MG63 (cell line): ENCODE data around the gene BBS9. TPM values are rescaled to one million over a fixed set of nuclear protein-coding genes. Genes with fewer than 3 reads are reported as not detected.

Source experiments
- DNase-seq: peaks from one replicate; pipeline ENCODE4 v3.0.0-alpha.2; 2020
- H3K27me3 ChIP-seq: fragments of 250-450 bp; sonication (Bioruptor Pico); 2 replicates; pipeline ENCODE4 v1.5.1; 2020; ENCODE audit warnings: mild to moderate bottlenecking, moderate library complexity
- H3K36me3 ChIP-seq: fragments of 250-450 bp; sonication (Bioruptor Pico); 2 replicates; pipeline ENCODE4 v1.5.1; 2020; ENCODE audit warnings: mild to moderate bottlenecking, moderate library complexity
- H3K4me3 ChIP-seq: fragments of 250-450 bp; sonication (Bioruptor Pico); 2 replicates; pipeline ENCODE4 v1.5.1; 2020; ENCODE audit warnings: mild to moderate bottlenecking, moderate library complexity
- H3K9me3 ChIP-seq: fragments of 250-450 bp; sonication (Bioruptor Pico); 2 replicates; pipeline ENCODE4 v1.5.1; 2020; ENCODE audit warnings: mild to moderate bottlenecking, moderate library complexity
- total RNA-seq: library from RNA; depleted of rRNA; stranded (reverse); fragments of >200 nt; shearing (Covaris generic); gene quantifications from 2 replicates; pipeline ENCODE4 v1.2.3, GENCODE V29; 2014; ENCODE audit warnings: low replicate concordance

The BBS9 gene
- total RNA-seq, 1 experiment from 2014 or later, result 25.7 TPM

GRCh38 chr7:33418251-33418701 lies 288.9 kb downstream of the BBS9 start:
- no peak overlapping the region for H3K4me3 ChIP-seq
- H3K9me3 ChIP-seq, result no peaks in the 10 kb centered on the region
- H3K27me3 ChIP-seq, result no peaks in the 10 kb centered on the region
- no peak for DNase-seq
- H3K36me3 ChIP-seq, result no peaks in the 10 kb centered on the region

GRCh38 chr7:33420311-33420940 lies 291.1 kb downstream of the BBS9 start:
- Histone ChIP-seq H3K9me3 (no peaks in the 10 kb centered on the region), H3K4me3 (no peak overlapping the region), H3K36me3 (no peaks in the 10 kb centered on the region), H3K27me3 (no peaks in the 10 kb centered on the region)
- DNase-seq, result no peak

GRCh38 chr7:33421429-33421828 lies 292.1 kb downstream of the BBS9 start:
- Histone ChIP-seq H3K27me3 (no peaks in the 10 kb centered on the region), H3K9me3 (no peaks in the 10 kb centered on the region), H3K4me3 (no peak overlapping the region), H3K36me3 (no peaks in the 10 kb centered on the region)
- DNase-seq, result no peak

GRCh38 chr7:33422141-33422540 lies 292.8 kb downstream of the BBS9 start:
- no peak overlapping the region for H3K4me3 ChIP-seq
- no peaks in the 10 kb centered on the region for H3K36me3 ChIP-seq
- H3K27me3 ChIP-seq, result no peaks in the 10 kb centered on the region
- DNase-seq, result no peak
- H3K9me3 ChIP-seq, result no peaks in the 10 kb centered on the region

- Histone ChIP-seq H3K36me3 (no peaks in the 10 kb centered on the region), H3K9me3 (no peaks in the 10 kb centered on the region), H3K27me3 (no peaks in the 10 kb centered on the region), H3K4me3 (no peak overlapping the region)
- DNase-seq, result no peak
These were observed 293.7 kb downstream of the BBS9 start for GRCh38 chr7:33422825-33423645.

GRCh38 chr7:33423646-33424020 lies 294.3 kb downstream of the BBS9 start:
- DNase-seq, result no peak
- Histone ChIP-seq H3K4me3 (no peak overlapping the region), H3K9me3 (no peaks in the 10 kb centered on the region), H3K27me3 (no peaks in the 10 kb centered on the region), H3K36me3 (no peaks in the 10 kb centered on the region)

- Histone ChIP-seq H3K36me3 (no peaks in the 10 kb centered on the region), H3K4me3 (no peak overlapping the region), H3K27me3 (no peaks in the 10 kb centered on the region), H3K9me3 (no peaks in the 10 kb centered on the region)
- DNase-seq, result no peak
These were observed 296.0 kb downstream of the BBS9 start for GRCh38 chr7:33425395-33425794.

- no peak overlapping the region for H3K4me3 ChIP-seq
- no peaks in the 10 kb centered on the region for H3K27me3 ChIP-seq
- H3K9me3 ChIP-seq, result no peaks in the 10 kb centered on the region
- no peak for DNase-seq
- H3K36me3 ChIP-seq, result no peaks in the 10 kb centered on the region
These were observed 296.7 kb downstream of the BBS9 start for GRCh38 chr7:33425929-33426678.

GRCh38 chr7:33428415-33428814 lies 299.1 kb downstream of the BBS9 start:
- Histone ChIP-seq H3K36me3 (no peaks in the 10 kb centered on the region), H3K9me3 (no peaks in the 10 kb centered on the region), H3K27me3 (no peaks in the 10 kb centered on the region), H3K4me3 (no peak overlapping the region)
- no peak for DNase-seq

- no peak for DNase-seq
- H3K36me3 ChIP-seq, result no peaks in the 10 kb centered on the region
- no peaks in the 10 kb centered on the region for H3K9me3 ChIP-seq
- H3K27me3 ChIP-seq, result no peaks in the 10 kb centered on the region
- no peak overlapping the region for H3K4me3 ChIP-seq
These were observed 302.2 kb downstream of the BBS9 start for GRCh38 chr7:33431543-33431942.

- Histone ChIP-seq H3K4me3 (no peak overlapping the region), H3K27me3 (no peaks in the 10 kb centered on the region), H3K9me3 (no peaks in the 10 kb centered on the region), H3K36me3 (no peaks in the 10 kb centered on the region)
- DNase-seq, result no peak
These were observed 303.5 kb downstream of the BBS9 start for GRCh38 chr7:33432821-33433220.

GRCh38 chr7:33433357-33433756 lies 304.0 kb downstream of the BBS9 start:
- no peak overlapping the region for H3K4me3 ChIP-seq
- H3K27me3 ChIP-seq, result no peaks in the 10 kb centered on the region
- no peaks in the 10 kb centered on the region for H3K36me3 ChIP-seq
- H3K9me3 ChIP-seq, result no peaks in the 10 kb centered on the region
- no peak for DNase-seq

GRCh38 chr7:33444511-33444910 lies 315.1 kb downstream of the BBS9 start:
- no peak for DNase-seq
- no peaks in the 10 kb centered on the region for H3K27me3 ChIP-seq
- no peaks in the 10 kb centered on the region for H3K9me3 ChIP-seq
- H3K4me3 ChIP-seq, result no peak overlapping the region
- no peaks in the 10 kb centered on the region for H3K36me3 ChIP-seq

- H3K27me3 ChIP-seq, result no peaks in the 10 kb centered on the region
- no peak overlapping the region for H3K4me3 ChIP-seq
- no peaks in the 10 kb centered on the region for H3K36me3 ChIP-seq
- no peak for DNase-seq
- peaks cover 5% of the 10 kb centered on the region; the same call in 1 of the 2 replicates for H3K9me3 ChIP-seq
These were observed 317.2 kb downstream of the BBS9 start for GRCh38 chr7:33446551-33446950.

GRCh38 chr7:33448035-33448434 lies 318.7 kb downstream of the BBS9 start:
- H3K4me3 ChIP-seq, result no peak overlapping the region
- H3K36me3 ChIP-seq, result no peaks in the 10 kb centered on the region
- DNase-seq, result no peak
- H3K9me3 ChIP-seq, result peaks cover 5% of the 10 kb centered on the region; the same call in 1 of the 2 replicates
- H3K27me3 ChIP-seq, result no peaks in the 10 kb centered on the region

- Histone ChIP-seq H3K27me3 (no peaks in the 10 kb centered on the region), H3K36me3 (no peaks in the 10 kb centered on the region), H3K9me3 (peaks cover 5% of the 10 kb centered on the region; the same call in 1 of the 2 replicates), H3K4me3 (no peak overlapping the region)
- DNase-seq, result no peak
These were observed 320.5 kb downstream of the BBS9 start for GRCh38 chr7:33449847-33450246.

- no peak for DNase-seq
These were observed 323.6 kb downstream of the BBS9 start for GRCh38 chr7:33452805-33453502.

More at GRCh38 chr7:33452805-33453502, 323.6 kb downstream of the BBS9 start:
- H3K36me3 ChIP-seq, result no peaks in the 10 kb centered on the region
- no peak overlapping the region for H3K4me3 ChIP-seq
- no peaks in the 10 kb centered on the region for H3K27me3 ChIP-seq
- H3K9me3 ChIP-seq, result peaks cover 5% of the 10 kb centered on the region; the same call in 1 of the 2 replicates
